Activated T-helper 2 cell treated with anti-CD3 and anti-CD28 coated beads, Interferon-gamma antibody, Interleukin-2, Interleukin-4, amounts not matched to agents 10 μg/mL and 5 μg/mL and 100 μg/mL, durations not matched to agents 14 hours and 24 hours and 36 hours (primary cell): Measurements from ENCODE around the gene ALOXE3. TPM values are rescaled to one million over a fixed set of nuclear protein-coding genes. Genes with fewer than 3 reads are reported as not detected.
A peak's percentile ranks its signal among the peaks of the same experiment; 100 is the strongest.
"Not testable (repeated sequence)": the region's sequence is repeated elsewhere in the genome, so short reads cannot be mapped to it uniquely, and the experiment has no call there.

Experiments
- DNase-seq: peaks from one replicate; pipeline ENCODE4 v3.0.0; 2021; ENCODE audit warnings: low spot score
- H3K27ac Mint-ChIP-seq: one replicate; pipeline ENCODE4 v1.8.0; 2021; ENCODE audit warnings: mixed read lengths
- H3K27me3 Mint-ChIP-seq: one replicate; pipeline ENCODE4 v1.8.0; 2021; ENCODE audit warnings: low read depth, mixed read lengths
- H3K36me3 Mint-ChIP-seq: one replicate; pipeline ENCODE4 v1.8.0; 2021; ENCODE audit warnings: low read depth, mixed read lengths
- H3K4me1 Mint-ChIP-seq: one replicate; pipeline ENCODE4 v1.8.0; 2021; ENCODE audit warnings: low read depth, mixed read lengths
- H3K4me3 Mint-ChIP-seq: one replicate; pipeline ENCODE4 v1.8.0; 2021; ENCODE audit warnings: low read depth, mild to moderate bottlenecking, moderate library complexity, mixed read lengths
- H3K9me3 Mint-ChIP-seq: one replicate; pipeline ENCODE4 v1.8.0; 2021; ENCODE audit warnings: mixed read lengths
- intact Hi-C: fragments of 100-400 bp; cut with micrococcal nuclease; formaldehyde crosslinking; loops from one replicate; pipeline ENCODE4 v1.15.1; 2023
- total RNA-seq: library from RNA; stranded (reverse); gene quantifications from 2 replicates; pipeline ENCODE4 v1.2.3, GENCODE V29; 2022

The ALOXE3 gene
- total RNA-seq, 1 donor from 2014 or later = not detected

- not testable (repeated sequence) for H3K27ac Mint-ChIP-seq
- peaks cover 14% of the 10 kb centered on the region for H3K4me1 Mint-ChIP-seq
- intact Hi-C loops = loop anchor here (10.0 kb wide), 1 partner anchor 53 kb away; the partner anchor contains the start of gene ALOXE3
Measured at GRCh38 chr17:8061851-8062250, 56.5 kb downstream of the ALOXE3 start.

DNA sequence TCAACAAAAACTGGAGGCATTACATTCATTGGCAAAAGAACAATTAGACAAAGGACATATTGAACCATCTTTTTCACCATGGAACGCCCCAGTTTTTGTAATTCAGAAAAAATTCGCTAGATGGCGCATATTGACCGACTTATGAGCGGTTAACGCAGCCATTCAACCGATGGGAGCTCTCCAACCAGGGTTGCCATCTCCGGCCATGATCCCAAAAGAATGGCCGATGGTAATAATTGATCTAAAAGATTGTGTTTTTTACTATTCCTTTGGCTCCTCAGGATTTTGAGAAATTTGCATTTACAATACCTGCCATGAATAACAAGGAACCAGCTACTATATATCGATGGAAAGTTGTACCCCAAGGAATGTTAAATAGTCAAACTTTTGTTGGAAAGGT, 58.0 kb downstream of the ALOXE3 start:
- Mint-ChIP-seq H3K27ac (no peak overlapping the region), H3K4me1 (peaks cover 27% of the 10 kb centered on the region), H3K4me3 (no peak overlapping the region), H3K36me3 (no peaks in the 10 kb centered on the region), H3K9me3 (no peaks in the 10 kb centered on the region), H3K27me3 (peaks cover 61% of the 10 kb centered on the region)
- intact Hi-C loops = loop anchor here (10.0 kb wide), 1 partner anchor 55 kb away; the partner anchor contains the start of gene ALOXE3
- DNase-seq = peak; percentile 48

More at GRCh38 chr17:8061851-8062250, 56.5 kb downstream of the ALOXE3 start:
- H3K9me3 Mint-ChIP-seq, DNase-seq, H3K36me3 Mint-ChIP-seq, H3K4me3 Mint-ChIP-seq: not testable (repeated sequence)
- H3K27me3 Mint-ChIP-seq = peaks cover 58% of the 10 kb centered on the region

GRCh38 chr17:8059131-8059530, 59.2 kb downstream of the ALOXE3 start:
- H3K27me3 Mint-ChIP-seq = peaks cover 57% of the 10 kb centered on the region
- no peak overlapping the region for H3K4me3 Mint-ChIP-seq
- intact Hi-C loops = loop anchor here (5.0 to 10.0 kb wide), 3 partner anchors 147 to 622 kb away; partner anchors contain the start of genes CYB5D1, FGF11, NAA38 and TMEM102
- no peaks in the 10 kb centered on the region for H3K9me3 Mint-ChIP-seq
- no peak overlapping the region for H3K27ac Mint-ChIP-seq
- DNase-seq = no peak
- no peaks in the 10 kb centered on the region for H3K36me3 Mint-ChIP-seq
- peaks cover 27% of the 10 kb centered on the region for H3K4me1 Mint-ChIP-seq

DNA sequence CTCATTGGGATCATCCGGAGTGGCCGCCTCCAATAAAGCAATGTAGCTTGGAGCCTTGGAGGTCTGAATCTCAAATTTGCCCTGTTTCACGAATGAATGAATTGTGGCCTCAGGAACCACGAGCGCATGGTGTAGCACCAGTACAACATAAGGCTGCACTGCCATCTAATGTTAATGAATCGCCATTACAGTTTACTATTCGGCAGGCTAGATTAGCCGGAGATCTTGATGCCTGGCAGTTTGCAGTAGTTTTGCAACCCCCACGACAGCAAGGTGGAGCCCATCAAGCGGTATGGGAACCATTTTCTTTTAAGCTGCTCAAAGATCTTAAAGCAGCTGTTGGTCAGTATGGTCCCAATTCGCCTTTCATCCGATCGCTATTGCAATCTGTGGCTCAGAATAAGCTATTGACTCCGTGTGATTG, 60.6 kb downstream of the ALOXE3 start:
- Mint-ChIP-seq H3K4me3 (no peak overlapping the region), H3K9me3 (no peaks in the 10 kb centered on the region), H3K27me3 (peaks cover 47% of the 10 kb centered on the region), H3K36me3 (no peaks in the 10 kb centered on the region), H3K27ac (no peak overlapping the region), H3K4me1 (peaks cover 26% of the 10 kb centered on the region)
- intact Hi-C loops = loop anchor here (1.0 to 10.0 kb wide), 5 partner anchors 15 to 620 kb away; partner anchors contain the start of genes CYB5D1, FGF11, NAA38 and TMEM102
- DNase-seq = peak; percentile 30

DNA sequence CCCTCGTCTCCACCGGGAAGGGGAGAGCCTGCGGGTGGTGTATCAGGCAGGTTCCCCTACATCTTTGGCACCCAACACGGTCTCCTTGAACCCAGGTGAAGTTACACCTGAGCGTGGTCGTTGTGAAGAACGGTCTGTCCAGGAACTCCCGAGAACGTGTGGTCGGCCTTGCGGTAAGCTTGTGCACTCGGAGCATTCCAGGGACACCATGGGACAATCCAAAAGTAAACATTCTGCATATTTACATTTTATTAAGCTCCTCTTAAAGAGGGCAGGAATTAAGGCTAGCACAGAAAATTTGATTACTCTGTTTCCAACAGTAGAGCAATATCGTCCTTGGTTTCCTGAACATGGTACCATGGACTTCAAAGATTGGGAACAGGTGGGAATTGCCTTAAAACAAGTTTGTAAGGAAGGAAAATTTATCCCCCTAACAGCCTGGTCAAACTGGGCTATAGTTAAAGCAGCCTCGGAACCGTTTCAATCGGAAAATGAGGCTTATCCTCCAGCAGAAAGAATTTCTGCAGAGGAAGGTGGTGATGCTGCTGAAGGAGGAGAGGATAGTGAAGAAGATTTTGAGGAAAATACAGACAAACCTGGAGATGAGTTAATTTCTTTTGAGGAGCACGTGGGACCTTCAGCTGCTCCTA, 61.2 kb downstream of the ALOXE3 start:
- intact Hi-C loops = loop anchor here (1.0 to 10.0 kb wide), 5 partner anchors 16 to 620 kb away; partner anchors contain the start of genes CYB5D1, FGF11, NAA38 and TMEM102
- no peaks in the 10 kb centered on the region for H3K36me3 Mint-ChIP-seq
- H3K4me3 Mint-ChIP-seq = no peak overlapping the region
- no peaks in the 10 kb centered on the region for H3K9me3 Mint-ChIP-seq
- H3K4me1 Mint-ChIP-seq = peaks cover 23% of the 10 kb centered on the region
- H3K27me3 Mint-ChIP-seq = peaks cover 42% of the 10 kb centered on the region
- no peak overlapping the region for H3K27ac Mint-ChIP-seq
- no peak for DNase-seq

DNA sequence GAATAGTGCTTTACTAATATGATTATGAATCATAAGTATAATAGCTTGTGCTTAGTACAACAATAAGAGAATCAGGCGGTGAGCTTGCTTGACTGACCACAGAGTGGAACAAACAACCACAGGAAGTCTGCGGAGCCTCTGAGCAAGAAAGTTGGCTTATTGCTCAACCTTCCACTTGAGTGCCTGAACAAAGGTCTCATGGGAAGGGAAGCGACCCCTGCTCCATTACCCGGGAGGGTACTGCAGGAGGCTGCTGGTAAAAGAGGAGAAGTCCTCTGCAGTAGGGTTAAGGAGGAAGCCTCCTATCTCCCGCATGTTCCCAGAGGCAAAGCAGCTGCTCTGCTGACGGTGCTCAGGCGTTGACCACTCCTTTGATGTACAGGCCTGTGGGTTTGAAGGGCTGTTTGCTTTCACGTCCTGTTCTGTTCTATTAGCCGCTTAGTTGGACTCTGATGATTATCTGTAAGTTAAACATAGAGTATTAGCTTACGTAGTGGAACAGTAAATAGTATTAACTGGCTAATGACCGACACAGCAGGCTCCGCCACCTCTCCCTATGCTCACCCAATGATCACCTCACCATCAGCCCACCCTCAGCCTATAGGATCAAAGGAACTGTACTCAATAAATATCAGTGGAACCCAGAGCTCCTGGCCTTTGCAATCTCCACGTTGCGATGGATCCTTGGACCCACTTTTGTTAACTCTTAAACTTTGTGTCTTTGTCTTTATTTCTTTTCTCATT, 61.9 kb downstream of the ALOXE3 start:
- Mint-ChIP-seq H3K9me3 (no peaks in the 10 kb centered on the region), H3K27ac (no peak overlapping the region), H3K4me3 (no peak overlapping the region), H3K4me1 (peaks cover 23% of the 10 kb centered on the region), H3K36me3 (no peaks in the 10 kb centered on the region), H3K27me3 (peaks cover 35% of the 10 kb centered on the region)
- peak; percentile 37 for DNase-seq
- intact Hi-C loops = loop anchor here (2.0 to 10.0 kb wide), 4 partner anchors 16 to 619 kb away; partner anchors contain the start of genes CYB5D1, FGF11, NAA38 and TMEM102

DNA sequence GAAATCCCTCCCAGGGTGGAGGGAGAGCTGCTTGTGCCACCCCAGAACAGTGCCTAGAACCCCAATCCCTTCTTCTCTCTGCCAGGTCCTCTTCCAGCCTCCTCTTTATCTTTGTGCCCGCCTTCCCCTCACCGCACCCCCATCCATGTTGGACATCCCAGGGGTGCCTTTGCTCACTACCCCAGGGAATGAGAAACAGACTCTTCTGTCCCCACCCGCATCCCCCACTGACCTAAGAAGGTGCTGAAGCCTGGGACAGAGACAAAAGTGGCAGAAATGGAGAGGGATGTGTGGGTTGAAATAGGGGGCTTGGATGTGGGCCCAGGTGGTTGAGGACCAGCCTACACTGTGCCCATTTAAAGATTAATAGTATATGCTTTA, 62.5 kb downstream of the ALOXE3 start:
- H3K4me1 Mint-ChIP-seq = peaks cover 23% of the 10 kb centered on the region
- DNase-seq = no peak
- H3K27me3 Mint-ChIP-seq = peaks cover 30% of the 10 kb centered on the region

DNA sequence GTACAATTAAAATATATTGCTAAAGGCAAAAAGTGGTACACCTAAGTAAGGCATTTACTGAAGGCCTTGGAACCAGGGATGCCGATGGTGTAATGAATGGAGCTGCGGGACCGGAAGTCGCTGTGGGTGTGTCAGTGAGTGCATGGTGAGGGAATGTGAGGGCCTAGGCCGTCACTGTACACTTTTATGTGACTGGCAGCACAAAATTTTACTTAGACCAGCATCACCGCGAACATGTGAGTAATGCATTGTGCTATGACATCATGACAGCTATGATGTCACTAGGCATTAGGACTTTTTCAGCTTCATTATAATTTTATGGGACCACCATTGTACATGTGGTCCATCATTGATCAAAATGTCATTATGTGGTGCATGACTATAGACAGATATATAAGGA, 64.7 kb downstream of the ALOXE3 start:
- Mint-ChIP-seq H3K4me3 (no peak overlapping the region), H3K27me3 (peaks cover 13% of the 10 kb centered on the region), H3K9me3 (no peaks in the 10 kb centered on the region), H3K36me3 (no peaks in the 10 kb centered on the region), H3K27ac (no peak overlapping the region), H3K4me1 (peaks cover 14% of the 10 kb centered on the region)
- no peak for DNase-seq
- intact Hi-C loops = loop anchor here (10.0 kb wide), 1 partner anchor 199 kb away; the partner anchor contains the start of genes CYB5D1, NAA38 and TMEM88

More for the DNA sequence above, 62.5 kb downstream of the ALOXE3 start:
- intact Hi-C loops = loop anchor here (2.0 to 10.0 kb wide), 4 partner anchors 17 to 619 kb away; partner anchors contain the start of genes CYB5D1, FGF11, NAA38 and TMEM102
- no peaks in the 10 kb centered on the region for H3K36me3 Mint-ChIP-seq
- H3K9me3 Mint-ChIP-seq = no peaks in the 10 kb centered on the region
- peak overlapping the region; percentile 2 for H3K27ac Mint-ChIP-seq
- no peak overlapping the region for H3K4me3 Mint-ChIP-seq

- Mint-ChIP-seq H3K27me3 (peaks cover 9% of the 10 kb centered on the region), H3K4me3 (no peak overlapping the region), H3K27ac (no peak overlapping the region), H3K36me3 (no peaks in the 10 kb centered on the region), H3K9me3 (no peaks in the 10 kb centered on the region), H3K4me1 (peaks cover 14% of the 10 kb centered on the region)
- DNase-seq = no peak
- intact Hi-C loops = loop anchor here (10.0 kb wide), 1 partner anchor 198 kb away; the partner anchor contains the start of genes CYB5D1, NAA38 and TMEM88
Measured at GRCh38 chr17:8052256-8053252, 65.8 kb downstream of the ALOXE3 start.

DNA sequence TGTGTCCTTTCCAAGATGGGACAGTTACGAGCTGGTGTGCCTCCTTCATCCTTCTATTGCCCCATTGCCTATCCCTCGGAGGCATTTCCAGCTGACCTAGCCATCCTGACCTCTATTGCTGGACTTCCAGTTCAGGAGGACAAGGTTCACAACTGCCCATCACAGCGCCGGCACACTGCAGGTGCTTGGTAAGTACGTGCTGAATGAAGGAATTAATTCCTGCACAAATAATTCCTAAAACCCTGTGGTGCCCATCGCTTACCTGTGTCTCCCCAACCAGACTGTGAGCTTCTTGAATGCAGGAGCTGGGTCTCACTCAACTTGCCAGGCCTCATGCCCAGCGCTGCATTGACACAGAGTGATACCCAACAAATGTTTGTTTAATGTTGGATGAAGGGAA, 66.5 kb downstream of the ALOXE3 start:
- Mint-ChIP-seq H3K9me3 (no peaks in the 10 kb centered on the region), H3K27ac (no peak overlapping the region), H3K4me3 (no peak overlapping the region), H3K27me3 (peaks cover 3% of the 10 kb centered on the region), H3K4me1 (peaks cover 13% of the 10 kb centered on the region), H3K36me3 (no peaks in the 10 kb centered on the region)
- no peak for DNase-seq
- intact Hi-C loops = loop anchor here (10.0 kb wide), 1 partner anchor 197 kb away; the partner anchor contains the start of genes CYB5D1, NAA38 and TMEM88

DNA sequence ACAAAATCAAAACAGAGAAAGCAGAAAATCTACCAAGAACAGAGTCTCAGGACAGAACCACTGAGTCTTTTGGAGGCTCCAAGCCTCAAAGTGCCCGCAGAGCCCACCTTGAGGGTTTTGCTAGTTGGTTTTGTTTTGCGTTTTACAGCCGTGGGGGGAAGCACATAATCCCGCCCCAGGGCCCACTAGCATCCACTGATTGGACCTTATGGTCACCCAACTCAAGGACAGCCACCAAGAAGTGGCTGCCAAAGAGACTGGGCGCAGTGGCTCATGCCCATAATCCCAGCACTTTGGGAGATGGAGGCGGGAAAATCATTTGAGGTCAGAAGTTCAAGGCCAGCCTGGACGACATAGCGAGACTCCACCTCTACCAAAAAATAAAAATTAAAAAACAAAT, 69.6 kb downstream of the ALOXE3 start:
- peaks cover 1% of the 10 kb centered on the region for H3K27me3 Mint-ChIP-seq
- DNase-seq = no peak
- H3K27ac Mint-ChIP-seq = no peak overlapping the region
- intact Hi-C loops = no loop called here
- H3K4me3 Mint-ChIP-seq = no peak overlapping the region
- no peaks in the 10 kb centered on the region for H3K36me3 Mint-ChIP-seq
- H3K9me3 Mint-ChIP-seq = no peaks in the 10 kb centered on the region
- no peaks in the 10 kb centered on the region for H3K4me1 Mint-ChIP-seq

GRCh38 chr17:8048236-8048635, 70.1 kb downstream of the ALOXE3 start:
- no peak overlapping the region for H3K27ac Mint-ChIP-seq
- intact Hi-C loops = no loop called here
- DNase-seq = no peak
- H3K9me3 Mint-ChIP-seq = no peaks in the 10 kb centered on the region
- peaks cover 1% of the 10 kb centered on the region for H3K27me3 Mint-ChIP-seq
- H3K4me1 Mint-ChIP-seq = no peaks in the 10 kb centered on the region
- H3K36me3 Mint-ChIP-seq = no peaks in the 10 kb centered on the region
- H3K4me3 Mint-ChIP-seq = no peak overlapping the region
